Measurements from ENCODE around the gene PMEL. TPM values are rescaled to one million over a fixed set of nuclear protein-coding genes. Genes with fewer than 3 reads are reported as not detected.
"Not testable (repeated sequence)": the region's sequence is repeated elsewhere in the genome, so short reads cannot be mapped to it uniquely, and the experiment has no call there.

Gene PMEL
- total RNA-seq, 1 donor from 2014 or later: 0.20 TPM

GRCh38 chr12:55925371-55925770 is 40.5 kb downstream of the PMEL start:
- no peak for DNase-seq (ENCODE audit: low read depth in 2 of 2)

GRCh38 chr12:55923648-55924047 is 42.2 kb downstream of the PMEL start:
- DNase-seq (ENCODE audit: low read depth in 2 of 2): not testable (repeated sequence)

GRCh38 chr12:55922126-55922525 is 43.7 kb downstream of the PMEL start:
- no peak for DNase-seq (ENCODE audit: low read depth in 2 of 2)

GRCh38 chr12:55919032-55919431 is 46.8 kb downstream of the PMEL start:
- DNase-seq (ENCODE audit: low read depth in 2 of 2): not testable (repeated sequence)

GRCh38 chr12:55915482-55915859 is 50.4 kb downstream of the PMEL start:
- DNase-seq (ENCODE audit: low read depth in 2 of 2): no peak

GRCh38 chr12:55912908-55913307 is 52.9 kb downstream of the PMEL start:
- no peak for DNase-seq (ENCODE audit: low read depth in 2 of 2)

GRCh38 chr12:55909513-55909884 is 56.3 kb downstream of the PMEL start:
- no peak for DNase-seq (ENCODE audit: low read depth in 2 of 2)

GRCh38 chr12:55908726-55909512 is 56.9 kb downstream of the PMEL start:
- no peak for DNase-seq (ENCODE audit: low read depth in 2 of 2)

GRCh38 chr12:55906056-55906455 is 59.8 kb downstream of the PMEL start:
- DNase-seq (ENCODE audit: low read depth in 2 of 2): peak in 1 of 2 donors; percentile 75

Other genes starting within 250 kb of the PMEL start
- gene BLOC1S1, start 250.0 kb downstream of the PMEL start, total RNA-seq: 57.1 and 65.3 TPM in 2 replicates
- 0.40 and 0.65 TPM in 2 replicates for gene RDH5, start 245.6 kb downstream of the PMEL start, total RNA-seq
- 1,160 and 1,633 TPM in 2 replicates for gene CD63, start 237.0 kb downstream of the PMEL start, total RNA-seq
- 1.4 and 1.5 TPM in 2 replicates for gene GDF11, start 222.9 kb downstream of the PMEL start, total RNA-seq
- 74.0 and 95.0 TPM in 2 replicates for gene SARNP, start 148.3 kb downstream of the PMEL start, total RNA-seq
- gene ORMDL2, start 148.0 kb downstream of the PMEL start, total RNA-seq: 22.7 and 30.6 TPM in 2 replicates
- gene DNAJC14, start 136.5 kb downstream of the PMEL start, total RNA-seq: 33.6 and 53.8 TPM in 2 replicates
- 0.22 and 0.40 TPM in 2 replicates for gene MMP19, start 123.1 kb downstream of the PMEL start, total RNA-seq
- gene PYM1, start 38.1 kb downstream of the PMEL start, total RNA-seq: 25.1 and 26.8 TPM in 2 replicates
- gene DGKA, start 34.9 kb downstream of the PMEL start, total RNA-seq: 9.5 and 12.9 TPM in 2 replicates
- 18.1 and 20.8 TPM in 2 replicates for gene CDK2, start 788 bp upstream of the PMEL start, total RNA-seq
- 25.3 and 32.5 TPM in 2 replicates for gene RAB5B, start 8.0 kb upstream of the PMEL start, total RNA-seq
- 8.9 and 10.1 TPM in 2 replicates for gene SUOX, start 31.2 kb upstream of the PMEL start, total RNA-seq
- 0.20 and 0.22 TPM in 2 replicates for gene IKZF4, start 55.0 kb upstream of the PMEL start, total RNA-seq
- gene RPS26, start 75.9 kb upstream of the PMEL start, total RNA-seq: 99.2 and 124 TPM in 2 replicates
- under 0.01 and 0.22 TPM in 2 replicates for gene ERBB3, start 114.1 kb upstream of the PMEL start, total RNA-seq
- 80.8 and 102 TPM in 2 replicates for gene PA2G4, start 138.5 kb upstream of the PMEL start, total RNA-seq
- gene RPL41, start 150.6 kb upstream of the PMEL start, total RNA-seq: 2,546 and 2,559 TPM in 2 replicates
- 2.6 and 5.0 TPM in 2 replicates for gene ZC3H10, start 152.2 kb upstream of the PMEL start, total RNA-seq
- gene ESYT1, start 162.2 kb upstream of the PMEL start, total RNA-seq: 270 and 326 TPM in 2 replicates
- gene MYL6B, start 186.5 kb upstream of the PMEL start, total RNA-seq: 63.6 and 75.0 TPM in 2 replicates
- 2,671 and 3,118 TPM in 2 replicates for gene MYL6, start 192.3 kb upstream of the PMEL start, total RNA-seq
- gene SMARCC2, start 223.4 kb upstream of the PMEL start, total RNA-seq: 31.4 and 45.8 TPM in 2 replicates